AG04449 (cell line): Measurements from ENCODE around the gene FGF23.
A peak's percentile ranks its signal among the peaks of the same experiment; 100 is the strongest.

Experiments used
- CTCF ChIA-PET: fragments of 350-600 bp; formaldehyde crosslinking; extraction: SDS; loops from one replicate; lab custom pipeline; 2021; ENCODE audit warnings: antibody characterized with exemption; lab: Yijun Ruan, JAX
- POLR2A ChIA-PET: fragments of 400-600, 350-600 bp; formaldehyde crosslinking; extraction: SDS; loops from one replicate; lab custom pipeline; 2020; ENCODE audit warnings: antibody characterized with exemption, inconsistent platforms; lab: Yijun Ruan, JAX
- DNase-seq: peaks from one replicate; pipeline ENCODE4 v3.0.0-alpha.2; 2010; ENCODE audit warnings: low read depth, low spot score
- H3K4me3 ChIP-seq: 2 replicates; pipeline ENCODE4 v1.5.1; 2011; ENCODE audit warnings: low read depth, mild to moderate bottlenecking, control low read depth, low read length
- TF ChIP-seq, protein P1 (sequence below): IDR thresholded peaks from one replicate; pipeline ENCODE4 v1.5.1; 2011; ENCODE audit warnings: mild to moderate bottlenecking, moderate library complexity, low read length, control low read depth, inconsistent platforms; ENCODE audit not compliant: insufficient read depth; ENCODE audit errors: missing control alignments

FGF23 gene

DNA sequence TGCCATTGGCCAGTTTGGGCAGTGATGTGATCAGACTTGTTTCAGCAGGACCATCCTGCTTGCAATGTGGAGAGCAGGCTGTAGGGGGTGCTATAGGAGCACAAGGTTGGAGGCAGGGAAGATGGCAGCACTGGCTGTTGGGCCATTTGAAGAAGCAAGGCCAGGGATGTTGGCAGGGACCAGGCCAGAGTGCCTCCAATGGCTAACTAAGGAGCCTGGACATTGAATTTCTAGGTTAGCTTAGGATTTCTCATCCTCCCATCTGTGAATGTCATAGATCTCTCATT lies 23.5 kb downstream of the FGF23 start:
- ChIA-PET POLR2A (no interaction called here), CTCF (no interaction called here)
- DNase-seq, result no peak

DNA sequence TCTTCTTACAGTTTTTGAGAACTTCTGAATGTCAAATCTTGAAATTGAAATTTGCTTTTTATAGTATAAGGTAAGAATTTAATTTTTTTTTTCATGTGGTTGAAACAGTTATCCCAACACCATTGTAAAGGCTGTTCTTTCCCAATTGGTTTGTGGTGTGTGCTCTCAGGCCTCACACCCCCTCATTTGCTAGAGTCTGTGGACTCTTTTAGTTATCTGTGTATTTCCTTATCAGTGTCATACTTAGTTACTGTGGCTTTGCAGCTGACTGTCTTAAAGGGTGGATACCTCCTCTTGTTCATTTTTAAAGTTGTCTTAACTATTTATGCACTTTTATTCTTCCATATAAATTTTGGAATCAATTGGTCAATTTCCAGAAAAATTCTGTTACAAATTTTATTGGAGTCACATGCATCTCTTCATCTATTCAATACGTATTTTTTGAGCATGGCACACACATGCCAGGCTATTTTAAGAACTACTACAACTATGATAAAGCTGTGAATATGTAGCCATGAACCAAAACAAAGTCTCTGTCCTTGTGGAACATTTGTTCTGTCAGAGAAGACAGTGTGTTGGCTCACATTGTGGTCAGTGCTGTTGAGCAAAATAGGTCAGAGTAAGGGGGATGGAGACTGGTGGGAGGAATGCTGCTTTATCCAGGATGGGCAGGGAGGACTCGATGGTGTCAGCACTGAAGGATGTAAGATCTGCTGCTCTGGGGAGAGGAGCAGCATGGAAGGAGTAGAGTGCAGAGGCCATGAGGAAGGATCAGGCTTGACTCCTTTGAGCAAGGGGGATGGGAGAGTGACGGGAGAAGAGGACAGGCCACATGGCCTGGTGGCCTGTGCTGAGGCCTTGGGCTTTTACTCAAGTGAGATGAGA lies 24.1 kb downstream of the FGF23 start:
- ChIA-PET CTCF (no interaction called here), POLR2A (no interaction called here)
- no peak overlapping the region for H3K4me3 ChIP-seq
- TF ChIP-seq, protein P1, sequence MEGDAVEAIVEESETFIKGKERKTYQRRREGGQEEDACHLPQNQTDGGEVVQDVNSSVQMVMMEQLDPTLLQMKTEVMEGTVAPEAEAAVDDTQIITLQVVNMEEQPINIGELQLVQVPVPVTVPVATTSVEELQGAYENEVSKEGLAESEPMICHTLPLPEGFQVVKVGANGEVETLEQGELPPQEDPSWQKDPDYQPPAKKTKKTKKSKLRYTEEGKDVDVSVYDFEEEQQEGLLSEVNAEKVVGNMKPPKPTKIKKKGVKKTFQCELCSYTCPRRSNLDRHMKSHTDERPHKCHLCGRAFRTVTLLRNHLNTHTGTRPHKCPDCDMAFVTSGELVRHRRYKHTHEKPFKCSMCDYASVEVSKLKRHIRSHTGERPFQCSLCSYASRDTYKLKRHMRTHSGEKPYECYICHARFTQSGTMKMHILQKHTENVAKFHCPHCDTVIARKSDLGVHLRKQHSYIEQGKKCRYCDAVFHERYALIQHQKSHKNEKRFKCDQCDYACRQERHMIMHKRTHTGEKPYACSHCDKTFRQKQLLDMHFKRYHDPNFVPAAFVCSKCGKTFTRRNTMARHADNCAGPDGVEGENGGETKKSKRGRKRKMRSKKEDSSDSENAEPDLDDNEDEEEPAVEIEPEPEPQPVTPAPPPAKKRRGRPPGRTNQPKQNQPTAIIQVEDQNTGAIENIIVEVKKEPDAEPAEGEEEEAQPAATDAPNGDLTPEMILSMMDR, result no peak
- no peak for DNase-seq

More for the DNA sequence above, 23.5 kb downstream of the FGF23 start:
- no peak overlapping the region for H3K4me3 ChIP-seq
- TF ChIP-seq, protein P1, result peak; percentile 30

DNA sequence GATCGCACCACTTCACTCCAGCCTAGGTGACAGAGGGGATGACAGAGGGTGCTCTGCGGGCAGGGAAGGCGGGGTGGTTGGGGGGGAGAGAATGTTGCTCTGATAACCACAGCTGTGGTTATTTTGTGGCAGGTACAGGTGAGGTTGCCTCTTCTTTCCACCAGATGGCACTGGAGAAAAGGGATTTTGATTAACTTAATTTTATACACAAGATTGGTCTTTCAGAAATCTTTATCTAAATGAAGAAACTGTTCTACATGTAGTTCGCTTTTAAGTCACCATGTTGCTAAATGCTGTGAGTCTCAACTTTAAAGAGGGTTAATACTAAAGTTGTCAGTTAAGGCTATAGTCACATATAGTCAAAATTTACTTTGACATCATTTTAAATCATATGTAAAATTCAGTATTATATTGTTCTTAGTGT lies 25.7 kb downstream of the FGF23 start:
- ChIA-PET CTCF (interaction anchor here (0.6 kb wide), 1 partner anchor 170 kb away, joined by 3 read pairs; no protein-coding TSS in a partner anchor), POLR2A (no interaction called here)
- H3K4me3 ChIP-seq, result no peak overlapping the region
- no peak for DNase-seq
- TF ChIP-seq, protein P1, result no peak

DNA sequence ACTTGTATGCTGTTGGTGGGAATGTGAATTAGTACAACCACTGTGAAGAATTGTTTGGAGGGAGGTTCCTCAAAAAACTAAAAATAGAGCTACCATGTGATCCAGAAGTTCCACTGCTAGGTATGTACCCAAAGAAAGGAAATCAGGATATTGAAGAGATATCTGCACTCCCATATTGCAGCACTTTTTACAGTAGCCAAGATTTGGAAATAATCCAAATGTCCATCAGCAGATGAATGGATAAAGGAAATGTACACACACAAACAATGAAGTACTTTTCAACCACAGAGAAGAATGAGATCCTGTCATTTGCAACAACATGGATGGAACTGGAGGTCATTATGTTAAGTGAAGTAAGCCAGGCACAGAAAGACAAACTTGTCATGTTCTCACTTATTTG lies 32.6 kb downstream of the FGF23 start:
- H3K4me3 ChIP-seq, result no peak overlapping the region
- CTCF ChIA-PET, result no interaction called here
- POLR2A ChIA-PET, result no interaction called here
- TF ChIP-seq, protein P1, result no peak
- no peak for DNase-seq

DNA sequence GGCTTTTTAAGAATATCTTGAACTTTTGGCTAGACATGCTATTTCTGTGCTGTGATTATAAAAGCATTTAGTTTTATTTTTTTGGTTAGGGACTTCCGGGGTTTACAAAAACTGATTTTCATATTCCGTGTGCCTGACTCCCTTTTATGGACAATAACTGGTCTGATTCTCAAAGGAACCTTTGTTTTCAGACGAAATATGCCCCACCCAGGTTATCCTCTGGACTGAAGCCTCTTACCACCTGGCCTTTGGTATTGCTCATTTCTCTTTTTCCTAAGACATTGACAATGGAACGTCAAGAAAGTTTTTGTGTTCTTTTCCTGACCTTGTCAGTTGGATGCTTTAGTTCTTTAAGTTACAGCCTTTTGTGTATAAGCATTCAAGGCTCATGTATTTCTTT lies 47.7 kb downstream of the FGF23 start:
- TF ChIP-seq, protein P1, result no peak
- POLR2A ChIA-PET, result no interaction called here
- CTCF ChIA-PET, result interaction anchor here (1.2 to 1.4 kb wide), 2 partner anchors 9 to 11 kb away, joined by 3 to 4 read pairs; partner anchors contain the start of gene TIGAR
- DNase-seq, result no peak
- H3K4me3 ChIP-seq, result no peak overlapping the region

DNA sequence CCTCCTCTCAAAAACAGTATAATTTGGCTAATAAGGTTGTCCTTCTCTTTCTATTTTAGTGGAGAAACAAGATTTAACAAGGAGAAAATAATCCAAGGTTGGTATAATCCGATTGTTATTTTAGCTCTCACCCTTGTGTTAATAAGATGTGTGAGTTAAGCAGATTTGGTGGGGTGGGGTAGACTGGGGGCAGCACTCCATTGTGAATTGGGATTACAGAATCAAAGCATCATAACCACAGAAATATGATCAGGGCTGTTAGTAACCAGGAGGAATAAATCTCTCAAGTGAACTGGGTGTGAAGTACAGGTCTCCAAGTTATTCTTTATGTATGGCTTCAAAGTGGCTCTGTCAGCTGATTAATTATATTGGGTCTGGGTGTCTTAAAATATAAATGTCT lies 48.3 kb downstream of the FGF23 start:
- TF ChIP-seq, protein P1, result no peak
- CTCF ChIA-PET, result interaction anchor here (1.2 to 1.4 kb wide), 2 partner anchors 9 to 10 kb away, joined by 3 to 4 read pairs; partner anchors contain the start of gene TIGAR
- no peak overlapping the region for H3K4me3 ChIP-seq
- DNase-seq, result no peak
- POLR2A ChIA-PET, result no interaction called here
